Activated effector memory CD4-positive, alpha-beta T cell treated with anti-CD3 and anti-CD28 coated beads, Interleukin-2, amount 50 U/mL, for 16 hours (primary cell): Measurements from ENCODE around the gene TGFB1I1.
"Not testable (repeated sequence)": the region's sequence is repeated elsewhere in the genome, so short reads cannot be mapped to it uniquely, and the experiment has no call there.

Experiments
- DNase-seq: peaks from one replicate; pipeline ENCODE4 v3.0.0-alpha.2; 2020

TGFB1I1 gene

GRCh38 chr16:31472709-31473203 lies 804 bp downstream of the TGFB1I1 start:
- peak; percentile 67 for DNase-seq

GRCh38 chr16:31473264-31473984 lies 1.5 kb downstream of the TGFB1I1 start:
- no peak for DNase-seq

DNA sequence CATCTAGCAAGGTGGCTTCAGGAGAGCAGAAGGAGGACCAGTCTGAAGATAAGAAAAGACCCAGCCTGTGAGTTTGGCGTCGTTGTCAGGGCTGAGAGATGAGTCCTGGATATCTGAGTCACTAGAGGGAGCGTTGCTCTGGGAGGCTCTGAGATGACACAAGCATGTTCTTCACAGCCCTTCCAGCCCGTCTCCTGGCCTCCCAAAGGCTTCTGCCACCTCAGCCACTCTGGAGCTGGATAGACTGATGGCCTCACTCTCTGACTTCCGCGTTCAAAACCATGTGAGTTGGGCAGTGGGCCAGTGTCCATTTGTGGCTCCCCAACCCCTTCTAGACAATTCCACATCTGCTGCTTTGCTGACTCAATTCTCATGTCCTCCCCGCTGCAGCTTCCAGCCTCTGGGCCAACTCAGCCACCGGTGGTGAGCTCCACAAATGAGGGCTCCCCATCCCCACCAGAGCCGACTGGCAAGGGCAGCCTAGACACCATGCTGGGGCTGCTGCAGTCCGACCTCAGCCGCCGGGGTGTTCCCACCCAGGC lies 2.3 kb downstream of the TGFB1I1 start:
- DNase-seq = no peak

GRCh38 chr16:31474773-31475738 lies 3.1 kb downstream of the TGFB1I1 start:
- DNase-seq = no peak

DNA sequence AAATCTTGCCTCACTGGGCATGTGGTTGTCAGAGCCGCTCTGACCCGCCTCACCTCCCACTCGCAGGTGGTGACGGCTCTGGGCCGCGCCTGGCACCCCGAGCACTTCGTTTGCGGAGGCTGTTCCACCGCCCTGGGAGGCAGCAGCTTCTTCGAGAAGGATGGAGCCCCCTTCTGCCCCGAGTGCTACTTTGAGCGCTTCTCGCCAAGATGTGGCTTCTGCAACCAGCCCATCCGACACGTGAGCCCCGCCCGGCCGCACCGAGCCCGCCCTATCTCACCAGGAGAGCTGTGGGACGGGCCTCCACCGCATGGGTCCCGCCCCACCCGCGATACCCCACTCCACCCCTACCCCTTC lies 4.0 kb downstream of the TGFB1I1 start:
- no peak for DNase-seq

GRCh38 chr16:31476303-31477219 lies 4.6 kb downstream of the TGFB1I1 start:
- DNase-seq = peak; percentile 94

GRCh38 chr16:31477220-31478216 lies 5.6 kb downstream of the TGFB1I1 start:
- DNase-seq = peak; percentile 75

- DNase-seq = no peak
Measured at GRCh38 chr16:31478956-31479355, 7.0 kb downstream of the TGFB1I1 start.

GRCh38 chr16:31479751-31480150 lies 7.8 kb downstream of the TGFB1I1 start:
- DNase-seq = no peak

GRCh38 chr16:31480851-31481536 lies 9.0 kb downstream of the TGFB1I1 start:
- no peak for DNase-seq

DNA sequence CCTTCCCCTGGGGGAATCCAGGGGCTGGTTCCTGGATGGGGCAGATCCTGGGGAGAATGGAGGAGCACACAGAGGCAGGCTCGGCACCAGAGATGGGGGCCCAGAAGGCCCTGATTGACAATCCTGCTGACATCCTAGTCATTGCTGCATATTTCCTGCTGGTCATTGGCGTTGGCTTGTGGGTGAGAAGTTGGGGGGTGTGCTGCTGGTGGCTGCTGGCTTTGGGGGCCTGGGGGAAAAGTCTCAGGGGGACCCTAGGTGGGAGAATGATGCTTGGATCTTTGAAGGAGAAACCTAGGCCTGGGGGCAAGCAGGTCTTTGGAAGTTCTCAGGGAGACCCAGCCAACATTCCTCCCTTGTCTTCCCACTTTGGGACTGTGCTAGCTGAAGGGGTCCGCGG lies 11.1 kb downstream of the TGFB1I1 start, which contains the start of gene SLC5A2:
Gene SLC5A2 (plus strand): TSS at position 43 of the 400 bp plus-strand sequence. CDS start 14 bp downstream, at position 57.
- DNase-seq = no peak

DNA sequence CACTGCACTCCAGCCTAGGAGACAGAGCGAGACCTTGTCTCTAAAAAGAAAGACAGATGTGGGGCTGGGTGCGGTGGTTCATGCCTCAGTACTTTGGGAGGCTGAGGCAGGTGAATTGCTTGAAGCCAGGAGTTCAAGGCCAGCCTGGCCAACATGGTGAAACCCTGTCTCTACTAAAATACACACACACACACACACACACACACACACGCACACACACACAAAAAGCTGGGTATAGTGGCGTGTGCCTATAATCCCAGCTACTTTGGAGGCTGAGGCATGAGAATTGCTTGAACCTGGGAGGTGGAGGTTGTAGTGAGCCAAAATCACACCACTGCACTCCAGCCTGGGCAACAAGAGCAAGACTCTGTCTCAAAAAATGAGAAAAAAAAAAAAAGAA lies 12.1 kb downstream of the TGFB1I1 start:
- not testable (repeated sequence) for DNase-seq

GRCh38 chr16:31484491-31485171 lies 12.7 kb downstream of the TGFB1I1 start:
- DNase-seq = no peak

DNA sequence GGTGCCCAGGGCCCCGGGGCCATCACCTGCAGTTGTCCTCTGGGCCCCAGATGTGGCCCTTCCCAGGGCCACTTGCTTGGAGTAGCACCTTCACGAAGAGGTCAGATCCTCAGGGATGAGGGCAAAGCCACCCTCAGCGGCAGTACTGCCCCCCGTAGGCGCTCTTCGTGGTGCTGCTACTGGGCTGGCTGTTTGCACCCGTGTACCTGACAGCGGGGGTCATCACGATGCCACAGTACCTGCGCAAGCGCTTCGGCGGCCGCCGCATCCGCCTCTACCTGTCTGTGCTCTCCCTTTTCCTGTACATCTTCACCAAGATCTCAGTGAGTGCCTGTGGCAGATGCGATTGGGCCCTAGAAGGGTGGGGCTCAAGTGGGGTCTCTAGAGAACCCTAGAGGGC lies 13.6 kb downstream of the TGFB1I1 start:
- no peak for DNase-seq

- no peak for DNase-seq
Measured at GRCh38 chr16:31486045-31486444, 14.1 kb downstream of the TGFB1I1 start.

DNA sequence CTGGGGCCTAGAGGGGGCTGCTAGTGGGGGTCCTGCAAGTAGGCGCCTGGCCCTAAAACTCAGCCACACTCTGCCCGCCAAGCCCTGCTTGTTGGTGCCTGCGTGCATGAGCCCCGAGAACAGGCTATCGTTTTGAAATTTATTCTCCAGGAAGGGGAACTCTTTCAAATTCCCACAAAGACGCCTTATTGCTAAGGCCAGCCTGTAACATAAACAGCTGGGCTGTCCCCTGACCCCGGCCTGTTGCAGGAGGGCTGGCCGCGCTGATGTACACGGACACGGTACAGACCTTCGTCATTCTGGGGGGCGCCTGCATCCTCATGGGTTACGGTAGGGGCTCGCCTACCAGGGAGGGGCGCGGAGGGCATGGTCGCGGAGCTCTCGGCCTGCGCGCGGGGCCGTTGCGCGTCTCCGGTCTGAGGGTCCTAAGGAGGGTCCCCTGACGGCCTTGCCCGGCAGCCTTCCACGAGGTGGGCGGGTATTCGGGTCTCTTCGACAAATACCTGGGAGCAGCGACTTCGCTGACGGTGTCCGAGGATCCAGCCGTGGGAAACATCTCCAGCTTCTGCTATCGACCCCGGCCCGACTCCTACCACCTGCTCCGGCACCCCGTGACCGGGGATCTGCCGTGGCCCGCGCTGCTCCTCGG lies 15.2 kb downstream of the TGFB1I1 start:
- DNase-seq = no peak

DNA sequence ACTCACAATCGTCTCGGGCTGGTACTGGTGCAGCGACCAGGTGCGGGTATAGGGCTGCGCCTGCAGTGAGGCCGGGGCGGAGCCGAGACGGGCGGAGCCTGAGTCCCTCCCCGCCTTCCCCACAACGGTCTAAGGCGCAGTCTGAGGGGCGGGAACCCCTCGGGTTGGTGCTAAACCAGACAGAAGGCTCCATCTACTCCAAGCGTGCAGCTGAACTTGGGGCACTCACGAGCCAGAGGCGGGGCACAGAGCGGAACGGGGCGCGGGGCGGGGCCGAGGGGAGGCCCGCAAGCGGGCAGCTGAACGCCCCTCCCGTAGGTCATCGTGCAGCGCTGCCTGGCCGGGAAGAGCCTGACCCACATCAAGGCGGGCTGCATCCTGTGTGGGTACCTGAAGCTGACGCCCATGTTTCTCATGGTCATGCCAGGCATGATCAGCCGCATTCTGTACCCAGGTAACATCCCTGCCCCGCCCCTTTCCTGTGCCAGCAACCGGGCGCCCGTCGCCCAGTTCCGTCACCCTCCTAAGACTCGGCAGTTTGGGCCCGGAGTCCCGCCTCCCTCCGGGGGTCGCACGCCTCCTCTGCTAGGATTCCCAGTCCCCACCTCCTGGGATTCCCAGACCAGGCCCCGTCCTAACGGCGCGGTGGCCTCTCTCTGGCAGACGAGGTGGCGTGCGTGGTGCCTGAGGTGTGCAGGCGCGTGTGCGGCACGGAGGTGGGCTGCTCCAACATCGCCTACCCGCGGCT lies 15.9 kb downstream of the TGFB1I1 start:
- DNase-seq = peak; percentile 90
